ENCODE measurements around the gene PEX6.

DNA sequence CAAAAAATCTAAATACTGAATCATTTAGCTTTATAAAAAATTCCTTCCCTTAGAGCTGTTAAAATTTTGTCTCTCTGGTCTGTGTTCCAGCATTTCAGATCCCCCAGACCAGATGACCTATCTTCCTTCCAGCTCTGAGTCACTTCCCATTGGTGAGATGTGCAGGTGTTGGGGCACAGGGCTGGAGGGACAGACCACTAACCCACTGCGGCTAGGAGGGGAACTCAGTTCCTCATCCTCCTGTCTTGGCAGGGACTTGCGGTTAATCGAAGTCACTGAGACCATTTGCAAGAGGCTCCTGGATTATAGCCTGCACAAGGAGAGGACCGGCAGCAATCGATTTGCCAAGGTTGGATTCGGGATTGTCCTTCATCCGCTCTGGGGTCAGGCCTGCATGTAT, 43.7 kb downstream of the PEX6 start:
- TF ChIP-seq CTCF (IDR thresholded peaks at IDR 0.05): no peak
- no peak for TF ChIP-seq POLR2A (IDR thresholded peaks at IDR 0.05)
